RWPE2 (cell line): ENCODE data around the gene ZNF506.

Source experiments
- ATAC-seq: fragments of 200-7000 bp; cut with Tn5 transposase; 3 replicates; pipeline ENCODE4 v1.9.1; 2021; ENCODE audit warnings: low read depth
- DNase-seq: peaks from one replicate; pipeline ENCODE4 v3.0.0-alpha.2; 2020; ENCODE audit warnings: low spot score
- H3K27ac ChIP-seq: fragments of 450-650 bp; 2 replicates; pipeline ENCODE4 v1.5.1; 2017; ENCODE audit warnings: mild to moderate bottlenecking; ENCODE audit not compliant: poor library complexity, severe bottlenecking
- H3K27me3 ChIP-seq: fragments of 250-450 bp; sonication (Bioruptor Pico); 2 replicates; pipeline ENCODE4 v1.5.1; 2021; ENCODE audit warnings: mild to moderate bottlenecking, moderate library complexity; ENCODE audit not compliant: insufficient read depth, poor library complexity, severe bottlenecking
- H3K36me3 ChIP-seq: fragments of 250-450 bp; sonication (Bioruptor Pico); 2 replicates; pipeline ENCODE4 v1.5.1; 2020; ENCODE audit warnings: low read depth, mild to moderate bottlenecking, moderate library complexity
- H3K4me1 ChIP-seq: fragments of 250-450 bp; sonication (Bioruptor Pico); 2 replicates; pipeline ENCODE4 v1.5.1; 2021; ENCODE audit warnings: mild to moderate bottlenecking, moderate library complexity; ENCODE audit not compliant: insufficient read depth, poor library complexity, severe bottlenecking
- H3K4me3 ChIP-seq: fragments of 250-450 bp; sonication (Bioruptor Pico); 2 replicates; pipeline ENCODE4 v1.5.1; 2021; ENCODE audit warnings: mild to moderate bottlenecking, moderate library complexity; ENCODE audit not compliant: severe bottlenecking
- H3K9me3 ChIP-seq: fragments of 250-450 bp; sonication (Bioruptor Pico); 2 replicates; pipeline ENCODE4 v1.5.1; 2021; ENCODE audit warnings: mild to moderate bottlenecking, moderate library complexity; ENCODE audit not compliant: severe bottlenecking
- CTCF ChIP-seq: fragments of 450-650 bp; IDR thresholded peaks from one replicate; pipeline ENCODE4 v1.5.1; 2017; ENCODE audit warnings: mild to moderate bottlenecking, moderate library complexity; ENCODE audit not compliant: poor library complexity, severe bottlenecking

ZNF506 gene

GRCh38 chr19:19748249-19748938 lies 73.2 kb downstream of the ZNF506 start:
- ATAC-seq (no peak), DNase-seq (no peak)
- Histone ChIP-seq H3K9me3 (no peaks in the 10 kb centered on the region), H3K27me3 (no peaks in the 10 kb centered on the region), H3K4me1 (no peaks in the 10 kb centered on the region), H3K4me3 (no peak overlapping the region), H3K27ac (no peak overlapping the region), H3K36me3 (no peaks in the 10 kb centered on the region)
- no peak for TF ChIP-seq CTCF

DNA sequence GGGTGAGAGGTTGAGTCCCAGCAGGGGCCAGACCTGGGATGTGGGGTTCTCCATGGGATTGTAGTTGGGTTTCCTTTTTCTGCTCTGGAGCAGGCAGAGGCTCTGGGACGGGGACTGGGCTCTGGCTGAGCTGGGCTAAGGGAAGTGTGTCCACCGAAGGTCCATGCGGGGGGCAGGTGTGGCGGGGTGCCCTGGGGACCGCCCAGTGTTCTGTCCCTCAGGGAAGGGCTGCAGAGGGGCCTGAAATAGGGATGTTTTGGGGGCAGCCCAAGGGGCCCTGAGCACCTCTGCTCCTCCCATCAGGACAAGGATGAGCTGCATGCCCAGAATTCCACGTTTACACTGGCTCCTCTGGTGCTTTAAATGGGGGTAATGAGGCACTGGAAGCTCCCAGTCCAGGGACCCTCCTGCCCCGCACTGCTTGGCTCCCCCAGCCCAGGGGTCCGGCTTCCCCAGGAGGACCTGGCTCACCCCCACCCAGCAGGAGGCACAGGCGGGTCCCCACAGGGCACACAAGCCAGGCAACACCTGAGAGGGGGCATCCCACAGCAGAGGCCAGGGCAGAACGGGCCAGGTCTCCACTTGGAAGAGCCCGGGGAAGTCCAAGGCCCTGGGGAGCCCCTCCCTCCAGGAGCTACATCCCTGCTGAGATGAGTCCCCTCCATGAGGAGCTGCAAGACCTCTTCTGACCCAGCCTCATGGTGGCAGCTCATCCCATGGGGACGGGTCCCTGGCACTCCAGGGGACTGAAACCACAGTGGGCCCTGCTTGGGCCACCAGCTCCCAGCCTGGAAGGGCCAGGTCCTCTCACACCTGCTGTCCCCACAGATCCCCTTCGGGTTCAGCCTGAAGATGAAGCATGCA lies 74.0 kb downstream of the ZNF506 start:
- H3K4me1 ChIP-seq = no peaks in the 10 kb centered on the region
- ATAC-seq = no peak
- H3K36me3 ChIP-seq = no peaks in the 10 kb centered on the region
- H3K27ac ChIP-seq = no peak overlapping the region
- DNase-seq = no peak
- no peaks in the 10 kb centered on the region for H3K9me3 ChIP-seq
- no peaks in the 10 kb centered on the region for H3K27me3 ChIP-seq
- H3K4me3 ChIP-seq = no peak overlapping the region
- no peak for TF ChIP-seq CTCF

- DNase-seq (no peak), ATAC-seq (no peak)
- Histone ChIP-seq H3K27ac (no peak overlapping the region), H3K9me3 (no peaks in the 10 kb centered on the region), H3K4me3 (no peak overlapping the region), H3K36me3 (no peaks in the 10 kb centered on the region), H3K4me1 (no peaks in the 10 kb centered on the region), H3K27me3 (no peaks in the 10 kb centered on the region)
- no peak for TF ChIP-seq CTCF
These were observed 75.0 kb downstream of the ZNF506 start for GRCh38 chr19:19746286-19747213.

- no peak for TF ChIP-seq CTCF
- no peak for DNase-seq
- Histone ChIP-seq H3K36me3 (no peaks in the 10 kb centered on the region), H3K4me1 (no peaks in the 10 kb centered on the region), H3K4me3 (no peak overlapping the region), H3K27me3 (no peaks in the 10 kb centered on the region), H3K27ac (no peak overlapping the region), H3K9me3 (no peaks in the 10 kb centered on the region)
- ATAC-seq = no peak
These were observed 75.9 kb downstream of the ZNF506 start for GRCh38 chr19:19745496-19746285.
